A549 (cell line): Measurements from ENCODE around the gene CAMTA1. TPM values are rescaled to one million over a fixed set of nuclear protein-coding genes. Genes with fewer than 3 reads are reported as not detected.

Experiments used
- ATAC-seq, 2 experiments: fragments of 200-7000 bp in 1 of 2; fragments of >200 bp in 1 of 2; cut with Nextera tagmentation in 1 of 2; cut with Tn5 transposase in 1 of 2; 3 replicates each; pipeline versions ENCODE4 v1.8.0 to v1.9.1; 2018 to 2020; ENCODE audit warnings: mild to moderate bottlenecking in 1 of 2, moderate library complexity in 1 of 2
- CTCF ChIA-PET: fragments of 300-600 bp; sonication (Branson Sonifier 250); formaldehyde crosslinking; extraction: SDS; loops from one replicate; lab custom pipeline; 2021; ENCODE audit warnings: antibody characterized with exemption, inconsistent platforms; lab: Yijun Ruan, JAX
- POLR2A ChIA-PET: fragments of 350-600 bp; formaldehyde crosslinking; extraction: SDS; loops from one replicate; lab custom pipeline; 2021; ENCODE audit warnings: antibody characterized with exemption, inconsistent platforms; lab: Yijun Ruan, JAX
- DNase-seq, 2 experiments: peaks; one replicate each; pipeline versions ENCODE4 v3.0.0 to v3.0.0-alpha.2; 2011 to 2016; ENCODE audit warnings: low read depth in 1 of 2, low spot score in 1 of 2
- FAIRE-seq: peaks from 2 replicates; lab custom pipeline; 2011; peaks lifted over from hg19 to GRCh38; lab: Jason Lieb, UNC
- H3K27ac ChIP-seq, 2 experiments: fragments of >200 bp; sonication (Bioruptor Twin); formaldehyde crosslinking; 3 replicates each; pipeline ENCODE4 v1.5.1; 2016 to 2017
- H3K4me1 ChIP-seq: fragments of >200 bp; sonication (Bioruptor Twin); formaldehyde crosslinking; 3 replicates; pipeline ENCODE4 v1.6.1; 2016
- H3K4me2 ChIP-seq: fragments of >200 bp; sonication (Bioruptor Twin); formaldehyde crosslinking; 3 replicates; pipeline ENCODE4 v1.6.1; 2016
- H3K4me3 ChIP-seq: fragments of >200 bp; sonication (Bioruptor Twin); formaldehyde crosslinking; 3 replicates; pipeline ENCODE4 v1.5.1; 2016
- H3K9me3 ChIP-seq: fragments of >200 bp; sonication (Bioruptor Twin); formaldehyde crosslinking; 3 replicates; pipeline ENCODE4 v1.6.1; 2016
- BHLHE40 ChIP-seq: IDR thresholded peaks from 2 replicates; pipeline ENCODE4 v1.6.1; 2012; ENCODE audit warnings: low read depth, low read length, inconsistent platforms
- CBX2 ChIP-seq: fragments of 200-600 bp; sonication (generic); IDR thresholded peaks from 2 replicates; pipeline ENCODE4 v1.6.1; 2016; ENCODE audit warnings: low read depth, mild to moderate bottlenecking, borderline replicate concordance
- CBX8 ChIP-seq: fragments of 200-600 bp; sonication (generic); IDR thresholded peaks from 2 replicates; pipeline ENCODE4 v1.6.1; 2016
- CHD4 ChIP-seq: fragments of 200-600 bp; sonication (generic); IDR thresholded peaks from 2 replicates; pipeline ENCODE4 v1.6.1; 2016; ENCODE audit warnings: antibody characterized with exemption, mild to moderate bottlenecking, borderline replicate concordance
- EHF ChIP-seq: fragments of 250-450 bp; sonication (Bioruptor Pico); IDR thresholded peaks from 2 replicates; pipeline ENCODE4 v1.5.0; 2020; ENCODE audit warnings: mild to moderate bottlenecking
- EP300 ChIP-seq, 2 experiments: fragments of >200 bp; sonication (Bioruptor Twin); formaldehyde crosslinking; IDR thresholded peaks; 2 replicates in 1 of 2; 3 replicates in 1 of 2; pipeline ENCODE4 v1.6.1; 2016 to 2017
- FOXS1 ChIP-seq: fragments of 250-450 bp; sonication (Bioruptor Pico); IDR thresholded peaks from 2 replicates; pipeline ENCODE4 v1.5.0; 2020; ENCODE audit warnings: mild to moderate bottlenecking, moderate library complexity
- GATA3 ChIP-seq: IDR thresholded peaks from 2 replicates; pipeline ENCODE4 v1.6.1; 2012; ENCODE audit warnings: borderline replicate concordance
- HEYL ChIP-seq: fragments of 250-450 bp; sonication (Bioruptor Pico); IDR thresholded peaks from 2 replicates; pipeline ENCODE4 v1.8.0; 2021; ENCODE audit warnings: mild to moderate bottlenecking, moderate library complexity
- HOXA7 ChIP-seq: fragments of 250-450 bp; sonication (Bioruptor Pico); IDR thresholded peaks from 2 replicates; pipeline ENCODE4 v1.5.0; 2020; ENCODE audit warnings: mild to moderate bottlenecking, moderate library complexity
- HOXB13 ChIP-seq: fragments of 250-450 bp; sonication (Bioruptor Pico); IDR thresholded peaks from 2 replicates; pipeline ENCODE4 v1.5.0; 2020; ENCODE audit warnings: low read depth, mild to moderate bottlenecking, moderate library complexity
- JUN ChIP-seq, 2 experiments: fragments of >200 bp; sonication (Bioruptor Twin); formaldehyde crosslinking; IDR thresholded peaks; 2 replicates in 1 of 2; 3 replicates in 1 of 2; pipeline ENCODE4 v1.6.1; 2016 to 2017
- JUNB ChIP-seq: fragments of >200 bp; sonication (Bioruptor Twin); formaldehyde crosslinking; IDR thresholded peaks from 2 replicates; pipeline ENCODE4 v1.6.1; 2016
- KDM1A ChIP-seq: fragments of 200-600 bp; sonication (generic); IDR thresholded peaks from 2 replicates; pipeline ENCODE4 v1.6.1; 2016; ENCODE audit warnings: low read depth, mild to moderate bottlenecking
- MAFK ChIP-seq: fragments of 450-650 bp; IDR thresholded peaks from 2 replicates; pipeline ENCODE4 v1.6.1; 2014; ENCODE audit not compliant: partially characterized antibody
- NR3C1 ChIP-seq: fragments of >200 bp; sonication (Bioruptor Twin); formaldehyde crosslinking; IDR thresholded peaks from 3 replicates; pipeline ENCODE4 v1.6.1; 2017
- SMC3 ChIP-seq: fragments of >200 bp; sonication (Bioruptor Twin); formaldehyde crosslinking; IDR thresholded peaks from 3 replicates; pipeline ENCODE4 v1.6.1; 2018; ENCODE audit warnings: inconsistent platforms
- SREBF2 ChIP-seq: fragments of 450-650 bp; IDR thresholded peaks from 2 replicates; pipeline ENCODE4 v1.6.1; 2014; ENCODE audit warnings: mild to moderate bottlenecking, moderate library complexity
- TP53 ChIP-seq: fragments of 250-450 bp; sonication (Bioruptor Pico); IDR thresholded peaks from 2 replicates; pipeline ENCODE4 v1.5.0; 2021; ENCODE audit warnings: mild to moderate bottlenecking, moderate library complexity
- ZC3H11A ChIP-seq: fragments of 450-650 bp; IDR thresholded peaks from 2 replicates; pipeline ENCODE4 v1.6.1; 2014; ENCODE audit warnings: antibody characterized with exemption, mild to moderate bottlenecking
- ZFP36 ChIP-seq: fragments of 450-650 bp; IDR thresholded peaks from 2 replicates; pipeline ENCODE4 v1.6.1; 2014; ENCODE audit warnings: borderline replicate concordance; ENCODE audit not compliant: partially characterized antibody
- ZSCAN20 ChIP-seq: fragments of 250-450 bp; sonication (Bioruptor Pico); IDR thresholded peaks from 2 replicates; pipeline ENCODE4 v1.8.0; 2022; ENCODE audit warnings: mild to moderate bottlenecking, moderate library complexity
- WGBS: methylation state at CpG from one replicate; pipeline ENCODE4 v1.1.6; 2017; ENCODE audit errors: missing lambda C conversion rate; 5-methylcytosine and 5-hydroxymethylcytosine counted together
- polyA plus RNA-seq, 4 experiments: library from polyadenylated mRNA; depleted of rRNA in 3 of 4; stranded (reverse); fragments of >200 nt; fragmentation: RNase III in 1 of 4; extraction: RNeasy Plus Mini Kit Qiagen cat#74134 plus additional on column Dnase treatment in 1 of 4; gene quantifications; 2 replicates in 3 of 4; 3 replicates in 1 of 4; pipeline ENCODE4 v1.2.3, GENCODE V29; 2011 to 2017
- TF ChIP-seq, protein P1 (sequence below): fragments of 150-350 bp; IDR thresholded peaks from 2 replicates; pipeline ENCODE4 v1.6.1; 2014; ENCODE audit warnings: low read depth, mild to moderate bottlenecking, low read length
- TF ChIP-seq, protein P2 (sequence below): IDR thresholded peaks from 2 replicates; pipeline ENCODE4 v1.6.1; 2012
- TF ChIP-seq, protein P3 (sequence below): fragments of 250-450 bp; sonication (Bioruptor Pico); IDR thresholded peaks from 2 replicates; pipeline ENCODE4 v1.5.0; 2021; ENCODE audit warnings: mild to moderate bottlenecking, moderate library complexity, borderline replicate concordance
- TF ChIP-seq, protein P4 (sequence below): IDR thresholded peaks from 2 replicates; pipeline ENCODE4 v1.6.1; 2012

Gene CAMTA1
- polyA plus RNA-seq, 2 of the 4 experiments (the other 2 are of a cell fraction), result 58.8 to 75.0 TPM

DNA sequence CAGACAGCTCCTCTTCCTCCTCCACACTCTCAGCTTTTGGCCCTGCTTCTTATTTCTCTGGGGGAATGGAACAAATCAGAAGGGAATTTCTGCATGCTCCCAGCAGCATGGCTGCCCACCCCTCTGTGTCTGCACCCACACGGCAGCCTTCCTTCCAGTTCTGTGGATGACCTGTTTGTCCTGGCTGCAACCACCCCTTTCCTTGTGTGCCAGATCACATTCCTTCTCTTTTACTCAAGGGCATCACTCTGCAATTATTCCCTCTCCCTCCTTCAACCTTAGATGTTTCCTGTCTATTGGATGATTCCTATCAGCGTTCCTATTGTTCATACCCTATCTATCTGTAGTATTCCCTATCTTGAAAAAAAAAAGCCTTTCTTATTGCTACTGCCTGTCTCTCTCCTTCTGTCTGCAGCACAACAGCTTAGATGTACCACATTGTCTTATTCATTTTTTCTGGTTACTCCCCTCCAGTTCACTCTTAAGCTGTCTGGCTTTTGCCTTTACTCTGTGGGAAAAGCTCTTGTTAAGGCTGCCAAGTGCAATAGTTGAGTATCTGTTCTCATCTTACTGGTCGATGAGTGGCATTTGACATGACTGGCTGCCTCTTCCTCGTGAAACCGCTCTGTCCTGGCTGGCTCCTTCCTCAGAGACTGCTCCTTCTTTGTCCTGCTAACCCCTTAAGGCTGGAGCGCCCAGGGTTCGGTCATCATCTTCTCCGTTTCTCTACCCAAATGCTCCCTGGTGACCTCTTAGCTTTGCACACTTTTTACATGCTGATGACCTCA lies 351.1 kb downstream of the CAMTA1 start:
- ChIA-PET POLR2A (no interaction called here), CTCF (interaction anchor here (0.6 to 1.4 kb wide), 6 partner anchors 15 to 443 kb away, joined by 3 to 4 read pairs (median 4); no protein-coding TSS in a partner anchor)
- no peak for FAIRE-seq
- H3K4me1 ChIP-seq, result 0 out of 3 replicates have a peak, but pooled peaks cover 3% of the 10 kb centered on the region
- no peak overlapping the region for H3K4me2 ChIP-seq
- H3K9me3 ChIP-seq, result no peaks in the 10 kb centered on the region
- no peak for DNase-seq
- TF ChIP-seq HOXB13, result no peak
- TF ChIP-seq CBX2, result no peak
- no peak for TF ChIP-seq TP53 (CRISPR knock-in tag)
- TF ChIP-seq KDM1A, result no peak
- no peak for TF ChIP-seq CHD4
- no peak for TF ChIP-seq HEYL (CRISPR knock-in tag)
- WGBS, result 74% methylated on average over 8 of the region's 8 CpGs
- H3K4me3 ChIP-seq, result no peak overlapping the region
- ATAC-seq, result no peak
- 0 out of 6 replicates have a peak overlapping the region, but pooled peaks of 1 of the 2 experiments have one; percentile 43 for H3K27ac ChIP-seq

DNA sequence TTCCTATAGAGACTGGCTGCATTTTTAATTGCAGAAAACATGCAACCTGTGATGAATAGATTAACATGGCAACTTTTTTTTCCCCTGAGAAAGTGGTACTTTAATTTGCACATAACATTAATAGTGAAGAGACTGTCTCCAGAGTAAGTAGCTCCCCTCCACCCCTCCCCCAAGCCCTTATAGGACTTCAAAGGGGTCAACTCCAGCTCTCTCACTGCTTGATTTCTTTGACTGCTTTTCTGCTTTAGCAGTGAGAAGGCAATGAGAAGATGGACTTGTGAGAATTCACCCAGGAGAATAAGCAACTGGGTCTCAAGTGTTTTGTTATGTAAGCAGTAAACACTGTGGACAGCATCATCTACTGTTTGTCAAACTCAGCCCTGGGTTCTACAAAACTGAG lies 355.0 kb downstream of the CAMTA1 start:
- Histone ChIP-seq H3K4me3 (no peak overlapping the region), H3K9me3 (no peaks in the 10 kb centered on the region), H3K27ac (no peak overlapping the region), H3K4me2 (no peak overlapping the region), H3K4me1 (0 out of 3 replicates have a peak, but pooled peaks cover 3% of the 10 kb centered on the region)
- no peak for ATAC-seq
- FAIRE-seq, result no peak
- POLR2A ChIA-PET, result no interaction called here
- CTCF ChIA-PET, result interaction anchor here (0.7 to 1.6 kb wide), 2 partner anchors 97 to 287 kb away, joined by 3 read pairs; no protein-coding TSS in a partner anchor
- TF ChIP-seq FOXS1 (CRISPR knock-in tag), result no peak
- no peak for TF ChIP-seq SREBF2
- TF ChIP-seq EP300 (IDR thresholded peaks at IDR 0.05), result no peak
- no peak for TF ChIP-seq ZFP36
- TF ChIP-seq MAFK, result no peak
- DNase-seq, result no peak

DNA sequence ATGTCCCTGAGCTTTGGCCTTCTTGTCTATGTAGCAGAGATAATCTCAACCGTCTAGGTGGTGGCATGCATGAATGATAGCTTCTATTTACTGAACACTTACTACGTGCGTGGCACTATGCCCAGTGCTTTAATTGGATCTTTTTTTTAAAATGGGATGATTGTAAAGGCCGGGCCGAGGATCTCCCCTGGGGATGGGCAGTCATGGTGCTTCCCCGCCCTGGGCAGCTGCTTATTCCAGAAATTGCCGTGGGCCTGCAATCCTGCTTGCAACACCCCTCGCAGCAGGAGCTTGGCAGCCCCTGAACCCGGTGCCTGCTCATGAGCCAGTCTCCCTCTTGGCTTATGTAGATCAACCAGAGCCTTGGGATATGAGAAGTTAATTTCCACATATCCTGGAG lies 360.7 kb downstream of the CAMTA1 start:
- FAIRE-seq, result no peak
- CTCF ChIA-PET, result no interaction called here
- 81% methylated on average over 8 of the region's 9 CpGs for WGBS

More for the DNA sequence above, 360.7 kb downstream of the CAMTA1 start:
- TF ChIP-seq, protein P1, sequence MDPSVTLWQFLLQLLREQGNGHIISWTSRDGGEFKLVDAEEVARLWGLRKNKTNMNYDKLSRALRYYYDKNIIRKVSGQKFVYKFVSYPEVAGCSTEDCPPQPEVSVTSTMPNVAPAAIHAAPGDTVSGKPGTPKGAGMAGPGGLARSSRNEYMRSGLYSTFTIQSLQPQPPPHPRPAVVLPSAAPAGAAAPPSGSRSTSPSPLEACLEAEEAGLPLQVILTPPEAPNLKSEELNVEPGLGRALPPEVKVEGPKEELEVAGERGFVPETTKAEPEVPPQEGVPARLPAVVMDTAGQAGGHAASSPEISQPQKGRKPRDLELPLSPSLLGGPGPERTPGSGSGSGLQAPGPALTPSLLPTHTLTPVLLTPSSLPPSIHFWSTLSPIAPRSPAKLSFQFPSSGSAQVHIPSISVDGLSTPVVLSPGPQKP, result no peak
- no peak for TF ChIP-seq ZC3H11A
- TF ChIP-seq EHF (CRISPR knock-in tag), result no peak
- TF ChIP-seq JUN (IDR thresholded peaks at IDR 0.05), result no peak
- TF ChIP-seq, protein P2, sequence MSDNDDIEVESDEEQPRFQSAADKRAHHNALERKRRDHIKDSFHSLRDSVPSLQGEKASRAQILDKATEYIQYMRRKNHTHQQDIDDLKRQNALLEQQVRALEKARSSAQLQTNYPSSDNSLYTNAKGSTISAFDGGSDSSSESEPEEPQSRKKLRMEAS, result no peak
- TF ChIP-seq NR3C1, result no peak
- TF ChIP-seq CBX8, result no peak
- TF ChIP-seq, protein P3, sequence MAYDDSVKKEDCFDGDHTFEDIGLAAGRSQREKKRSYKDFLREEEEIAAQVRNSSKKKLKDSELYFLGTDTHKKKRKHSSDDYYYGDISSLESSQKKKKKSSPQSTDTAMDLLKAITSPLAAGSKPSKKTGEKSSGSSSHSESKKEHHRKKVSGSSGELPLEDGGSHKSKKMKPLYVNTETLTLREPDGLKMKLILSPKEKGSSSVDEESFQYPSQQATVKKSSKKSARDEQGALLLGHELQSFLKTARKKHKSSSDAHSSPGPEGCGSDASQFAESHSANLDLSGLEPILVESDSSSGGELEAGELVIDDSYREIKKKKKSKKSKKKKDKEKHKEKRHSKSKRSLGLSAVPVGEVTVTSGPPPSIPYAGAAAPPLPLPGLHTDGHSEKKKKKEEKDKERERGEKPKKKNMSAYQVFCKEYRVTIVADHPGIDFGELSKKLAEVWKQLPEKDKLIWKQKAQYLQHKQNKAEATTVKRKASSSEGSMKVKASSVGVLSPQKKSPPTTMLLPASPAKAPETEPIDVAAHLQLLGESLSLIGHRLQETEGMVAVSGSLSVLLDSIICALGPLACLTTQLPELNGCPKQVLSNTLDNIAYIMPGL, result no peak
- no peak for TF ChIP-seq MAFK
- no peak for TF ChIP-seq SMC3
- no peak for TF ChIP-seq BHLHE40
- no peak for TF ChIP-seq ZSCAN20 (CRISPR knock-in tag)
- no peak for TF ChIP-seq GATA3
- TF ChIP-seq, protein P4, sequence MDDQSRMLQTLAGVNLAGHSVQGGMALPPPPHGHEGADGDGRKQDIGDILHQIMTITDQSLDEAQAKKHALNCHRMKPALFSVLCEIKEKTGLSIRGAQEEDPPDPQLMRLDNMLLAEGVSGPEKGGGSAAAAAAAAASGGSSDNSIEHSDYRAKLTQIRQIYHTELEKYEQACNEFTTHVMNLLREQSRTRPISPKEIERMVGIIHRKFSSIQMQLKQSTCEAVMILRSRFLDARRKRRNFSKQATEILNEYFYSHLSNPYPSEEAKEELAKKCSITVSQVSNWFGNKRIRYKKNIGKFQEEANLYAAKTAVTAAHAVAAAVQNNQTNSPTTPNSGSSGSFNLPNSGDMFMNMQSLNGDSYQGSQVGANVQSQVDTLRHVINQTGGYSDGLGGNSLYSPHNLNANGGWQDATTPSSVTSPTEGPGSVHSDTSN, result no peak
- no peak for TF ChIP-seq JUNB
- TF ChIP-seq HOXA7 (CRISPR knock-in tag), result no peak
- no peak for DNase-seq
- H3K4me2 ChIP-seq, result no peak overlapping the region
- POLR2A ChIA-PET, result no interaction called here
- H3K27ac ChIP-seq, result no peak overlapping the region
- H3K9me3 ChIP-seq, result no peaks in the 10 kb centered on the region
- no peak overlapping the region for H3K4me3 ChIP-seq
- no peaks in the 10 kb centered on the region for H3K4me1 ChIP-seq
- no peak for ATAC-seq
